NCI-H1694 (cell line): ENCODE measurements around the gene RAD51B.
"Not testable (repeated sequence)": the region's sequence is repeated elsewhere in the genome, so short reads cannot be mapped to it uniquely, and the experiment has no call there.

ENCODE experiments used
- DNase-seq: peaks from one replicate; lab custom pipeline; 2025; lab: John Stamatoyannopoulos, UW

Gene RAD51B

DNA sequence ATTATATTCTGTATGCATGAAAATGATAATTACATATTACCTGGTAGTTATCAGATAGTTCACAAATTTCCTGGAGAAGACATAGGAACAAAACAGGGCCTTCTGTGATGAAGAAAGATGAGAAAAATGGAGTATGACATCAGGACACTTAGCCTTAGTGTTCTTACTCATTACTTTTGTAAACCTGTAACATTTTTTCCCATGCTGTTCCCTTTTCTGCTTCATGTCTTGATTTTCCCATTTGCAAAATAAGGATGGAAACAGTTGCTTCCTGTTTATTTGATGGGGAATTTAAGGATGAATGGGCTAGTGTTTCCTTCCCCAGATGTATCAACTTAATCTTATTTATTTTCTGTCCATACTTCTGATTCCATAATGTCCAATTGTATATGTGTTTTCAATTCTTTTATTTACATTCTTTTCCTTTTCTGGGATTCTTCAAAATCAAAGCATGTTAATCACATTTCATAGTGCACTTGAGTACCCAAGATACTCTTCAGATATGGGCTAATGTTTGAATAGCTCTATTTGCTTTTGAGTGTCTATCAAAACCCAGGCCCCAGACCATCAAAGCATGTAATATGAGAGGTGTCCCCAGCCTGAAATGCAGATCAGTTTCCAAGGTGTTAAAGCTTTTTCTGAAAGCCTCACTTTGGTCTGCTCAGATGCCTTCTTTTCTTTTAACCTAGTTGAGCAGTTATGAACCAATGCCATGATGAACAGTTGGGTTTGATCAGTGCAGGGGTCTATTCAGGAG is 260.5 kb downstream of the RAD51B start:
- no peak for DNase-seq

DNA sequence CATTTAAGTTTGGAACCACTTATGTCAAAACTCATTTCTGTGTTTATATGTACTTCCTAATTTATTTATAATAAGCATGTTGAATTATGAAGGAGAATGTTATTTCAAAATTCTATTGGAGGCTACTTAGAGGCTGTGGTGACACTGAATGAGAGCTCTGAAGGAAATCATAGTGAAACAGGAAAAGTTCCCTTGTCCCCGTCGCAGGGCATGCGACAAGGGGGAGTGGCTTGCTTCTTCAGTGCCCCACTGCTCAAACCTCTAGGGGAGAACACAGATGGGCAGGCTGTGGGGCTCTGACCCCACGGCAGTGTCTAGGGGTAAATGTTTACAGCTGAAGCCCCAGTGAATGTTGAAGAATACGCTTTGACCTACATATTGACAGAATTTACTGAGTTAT is 261.9 kb downstream of the RAD51B start:
- DNase-seq: no peak

DNA sequence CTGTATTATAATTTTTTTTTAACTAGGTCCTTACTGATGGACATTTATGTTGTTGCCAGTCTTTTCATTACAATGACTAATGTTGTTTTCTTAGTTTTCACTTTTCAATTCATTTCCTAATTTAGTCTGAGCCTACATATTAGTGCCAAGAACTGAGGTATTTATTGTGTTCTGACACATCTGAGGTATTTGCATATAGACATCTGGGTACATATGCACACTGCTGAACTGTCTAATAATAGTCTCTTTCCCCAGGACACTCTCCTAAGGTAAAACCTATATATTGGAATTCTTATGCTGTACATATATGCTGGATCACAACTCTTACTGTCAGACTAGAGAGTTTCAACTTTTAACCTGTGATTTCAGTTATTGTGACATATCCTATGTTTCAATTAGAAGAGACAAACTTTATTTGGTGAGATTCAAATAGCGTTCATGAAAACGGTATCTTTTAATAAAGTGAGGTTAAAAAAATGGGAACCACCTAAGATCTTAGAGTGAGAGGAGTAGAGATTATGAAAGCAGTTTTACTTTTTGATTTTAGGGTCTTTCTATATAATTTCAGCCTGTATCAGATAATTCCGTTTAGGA is 263.2 kb downstream of the RAD51B start:
- no peak for DNase-seq

DNA sequence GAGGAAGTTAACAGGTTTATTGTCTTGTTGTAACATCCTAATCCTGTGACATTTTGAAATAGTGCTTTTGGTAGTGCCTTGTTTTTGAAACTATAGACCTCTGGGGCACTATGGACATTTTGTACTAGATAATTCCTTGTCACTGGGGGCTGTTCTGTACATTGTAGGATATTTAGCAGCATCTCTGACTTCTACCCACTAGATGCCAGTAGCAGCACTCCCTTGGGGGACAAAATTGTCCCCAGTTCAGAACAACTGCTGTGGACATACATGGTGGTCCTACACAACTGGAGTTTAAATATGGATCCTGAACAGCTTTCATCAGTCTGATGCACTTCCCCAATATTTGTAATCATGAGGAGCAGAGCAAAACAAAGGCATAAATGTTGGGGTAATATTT is 264.7 kb downstream of the RAD51B start:
- DNase-seq: no peak

DNA sequence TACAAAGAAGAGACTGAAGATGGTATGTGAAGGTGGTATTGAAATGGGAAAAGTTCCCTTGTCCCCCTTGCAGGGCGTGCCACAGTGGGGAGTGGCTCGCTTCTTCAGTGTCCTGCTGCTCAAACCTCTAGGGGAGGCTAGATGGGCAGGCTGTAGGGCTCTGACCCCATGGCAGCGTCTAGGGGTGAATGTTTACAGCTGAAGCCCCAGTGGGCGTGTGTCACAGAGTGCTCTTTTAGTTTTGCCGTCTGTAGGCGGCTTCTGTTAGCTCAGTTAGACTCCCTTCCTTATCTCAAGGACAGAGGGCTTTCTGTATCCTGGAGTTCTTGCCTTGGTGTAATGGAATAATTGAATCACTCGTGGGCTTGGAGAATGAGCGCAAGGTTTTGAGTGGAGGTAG is 266.2 kb downstream of the RAD51B start:
- no peak for DNase-seq

DNA sequence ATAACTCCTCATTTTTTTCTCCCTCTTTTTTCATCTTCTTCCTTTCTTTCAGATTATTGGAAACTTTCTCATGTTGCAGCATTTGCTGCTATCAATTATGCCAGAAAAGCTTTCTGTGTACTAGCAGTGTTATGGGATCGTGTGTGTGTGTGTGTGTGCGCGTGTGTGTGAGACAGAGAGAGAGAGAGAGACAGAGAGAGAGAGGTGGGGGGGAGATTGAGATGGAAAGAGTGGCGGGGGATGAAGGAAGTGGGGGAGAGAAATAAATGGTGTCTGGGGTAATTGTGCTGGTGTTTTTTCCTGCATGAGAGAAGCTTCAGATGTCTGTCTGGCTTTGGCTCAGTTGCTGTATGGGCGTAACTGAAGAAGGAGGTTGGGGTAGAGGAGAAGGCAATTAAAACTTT is 268.9 kb downstream of the RAD51B start:
- DNase-seq: peak; percentile 25

DNA sequence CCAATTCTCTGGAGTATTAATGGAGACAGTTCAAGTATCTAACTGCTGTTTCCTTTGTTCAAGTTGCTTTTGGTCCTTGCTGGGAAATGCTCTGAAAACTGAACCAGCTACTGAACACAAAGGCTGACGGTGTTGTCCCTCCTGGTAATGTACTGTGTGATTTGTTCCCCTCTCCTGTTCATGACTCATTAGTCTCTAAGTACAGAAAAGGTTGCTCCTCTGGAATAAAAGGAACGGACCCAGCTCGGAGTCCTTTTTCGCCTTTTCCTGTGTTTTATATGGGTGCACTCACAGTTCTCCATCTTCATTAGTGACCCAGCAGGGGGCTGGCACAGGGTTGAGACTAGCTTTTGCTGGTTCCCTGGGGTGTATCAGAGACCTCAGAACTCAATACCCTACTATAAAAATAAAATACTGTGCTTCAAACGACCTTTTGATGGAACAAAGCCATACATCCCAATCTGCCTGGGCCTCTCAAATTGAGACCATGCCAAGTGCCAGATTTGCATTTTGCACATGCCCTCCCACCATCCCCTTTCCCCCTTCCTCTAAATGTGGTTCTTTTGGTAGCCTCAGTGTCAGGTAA is 269.7 kb downstream of the RAD51B start:
- DNase-seq: peak; percentile 92

DNA sequence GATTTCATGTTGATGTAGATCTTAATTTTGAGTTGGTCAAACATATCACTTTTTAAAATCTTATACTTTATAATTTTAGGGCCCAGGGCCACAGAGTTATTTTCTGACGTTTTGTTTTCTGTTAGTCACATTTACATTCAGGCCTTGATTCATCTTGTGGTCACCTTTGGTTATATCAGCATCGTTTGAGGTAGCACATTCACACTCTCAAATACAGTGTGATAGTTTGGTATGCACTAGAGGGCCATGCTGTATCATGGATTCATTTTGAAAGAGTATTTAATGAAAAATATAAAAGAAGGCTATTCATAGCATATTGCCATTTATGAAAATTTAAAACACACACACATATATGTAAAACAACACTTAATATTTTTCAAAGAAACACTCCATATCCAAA is 274.6 kb downstream of the RAD51B start:
- DNase-seq: no peak

DNA sequence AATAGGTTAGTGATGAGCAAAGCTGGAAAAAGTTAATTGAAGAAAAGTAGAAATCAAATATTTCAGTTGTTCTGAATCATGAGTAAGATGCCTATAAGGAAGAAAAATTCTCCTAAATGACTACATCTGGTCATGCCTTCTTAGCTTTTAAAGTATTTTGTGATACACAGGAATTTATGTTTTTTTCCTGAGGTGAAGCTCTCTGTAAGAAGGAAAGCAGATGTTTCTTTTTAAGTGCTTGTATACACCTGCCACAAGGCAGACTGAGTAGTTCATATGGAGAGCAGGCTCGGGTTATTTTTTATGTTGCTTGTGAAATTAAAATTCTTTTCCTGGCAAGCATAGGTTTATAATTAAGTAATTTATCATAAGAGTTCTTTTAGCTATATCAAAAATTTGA is 275.2 kb downstream of the RAD51B start:
- no peak for DNase-seq

DNA sequence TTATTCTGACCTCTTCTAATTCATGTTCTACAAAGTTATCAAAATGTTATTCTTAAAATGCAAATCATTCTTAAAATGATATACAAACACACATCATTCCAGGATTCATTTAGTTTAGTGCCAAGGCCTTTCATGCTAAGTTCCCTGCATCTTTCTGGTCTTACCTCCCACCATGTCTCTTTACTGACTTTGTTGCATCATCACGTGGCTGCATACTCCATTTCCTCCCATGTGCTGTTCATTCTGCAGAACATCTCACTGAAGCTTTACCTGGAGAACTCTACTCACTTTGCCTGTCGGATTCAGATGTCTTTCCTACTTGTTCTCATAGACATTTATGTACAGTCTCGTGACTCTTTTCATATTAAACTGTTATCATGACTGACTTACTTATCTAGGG is 278.1 kb downstream of the RAD51B start:
- DNase-seq: no peak

DNA sequence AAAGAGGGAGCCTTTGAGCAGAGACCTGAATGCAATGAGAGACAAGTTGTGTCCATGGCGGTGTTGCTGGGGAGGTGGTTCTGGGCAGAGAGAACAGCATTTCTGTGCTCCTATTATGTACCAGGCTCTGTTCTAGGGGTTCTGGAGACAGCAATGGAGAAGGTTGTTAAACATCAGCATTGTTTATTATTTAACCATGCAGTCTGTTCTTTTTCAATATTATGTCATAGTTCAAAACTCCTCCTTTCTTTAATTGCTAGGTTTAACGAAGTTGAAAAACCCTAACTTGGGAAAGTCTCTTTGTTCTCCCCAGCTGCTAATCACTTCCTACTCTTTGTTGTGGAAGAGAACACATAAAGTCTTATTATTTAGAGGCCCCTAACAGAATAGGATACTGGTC is 279.3 kb downstream of the RAD51B start:
- no peak for DNase-seq

DNA sequence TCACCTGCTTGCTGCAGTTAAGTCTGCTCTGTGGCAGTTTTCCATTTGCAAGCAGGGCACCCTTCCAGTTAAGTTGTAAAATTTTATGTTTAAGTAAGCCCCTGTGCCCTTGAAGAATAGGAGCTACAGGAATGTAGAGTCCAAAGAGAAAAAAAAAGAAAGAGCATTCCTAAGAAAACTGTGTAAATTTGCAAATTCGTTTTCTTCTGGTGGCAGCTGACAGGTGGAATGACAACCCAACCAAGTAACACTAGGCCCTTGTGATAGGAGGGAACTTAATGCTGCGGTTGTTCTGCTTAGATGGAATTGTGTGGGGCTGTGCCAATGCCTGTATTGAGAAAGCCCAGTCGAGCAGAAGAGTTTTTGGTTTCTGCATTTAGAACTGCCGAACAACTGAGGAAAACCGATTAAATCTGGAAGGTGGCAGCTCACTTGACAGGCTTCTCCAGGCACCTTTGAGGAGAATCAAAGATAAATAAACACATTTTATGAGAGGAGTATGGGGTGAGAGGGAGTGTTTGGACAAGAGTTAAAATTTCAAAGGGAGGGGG is 280.0 kb downstream of the RAD51B start:
- DNase-seq: no peak

DNA sequence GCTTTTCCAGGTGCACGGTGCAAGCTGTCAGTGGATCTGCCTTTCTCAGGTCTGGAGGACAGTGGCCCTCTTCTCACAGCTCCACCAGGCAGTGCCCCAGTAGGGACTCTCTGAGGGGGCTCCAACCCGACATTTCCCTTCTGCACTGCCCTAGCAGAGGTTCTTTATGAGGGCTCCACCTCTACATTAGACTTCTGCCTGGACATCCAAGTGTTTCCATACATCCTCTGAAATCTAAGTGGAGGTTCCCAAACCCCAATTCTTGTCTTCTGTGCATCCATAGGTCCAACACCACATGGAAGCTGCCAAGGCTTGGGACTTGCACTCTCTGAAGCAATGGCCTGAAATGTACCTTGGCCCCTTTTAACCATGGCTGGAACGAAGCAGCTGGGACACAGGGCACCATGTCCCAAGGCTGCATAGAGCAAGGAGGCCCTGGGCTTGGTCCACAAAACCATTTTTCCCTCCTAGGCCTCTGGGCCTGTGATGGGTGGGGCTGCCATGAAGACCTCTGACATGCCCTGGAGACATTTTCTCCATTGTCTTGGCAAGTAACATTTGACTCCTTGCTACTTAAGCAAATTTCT is 282.2 kb downstream of the RAD51B start:
- not testable (repeated sequence) for DNase-seq

DNA sequence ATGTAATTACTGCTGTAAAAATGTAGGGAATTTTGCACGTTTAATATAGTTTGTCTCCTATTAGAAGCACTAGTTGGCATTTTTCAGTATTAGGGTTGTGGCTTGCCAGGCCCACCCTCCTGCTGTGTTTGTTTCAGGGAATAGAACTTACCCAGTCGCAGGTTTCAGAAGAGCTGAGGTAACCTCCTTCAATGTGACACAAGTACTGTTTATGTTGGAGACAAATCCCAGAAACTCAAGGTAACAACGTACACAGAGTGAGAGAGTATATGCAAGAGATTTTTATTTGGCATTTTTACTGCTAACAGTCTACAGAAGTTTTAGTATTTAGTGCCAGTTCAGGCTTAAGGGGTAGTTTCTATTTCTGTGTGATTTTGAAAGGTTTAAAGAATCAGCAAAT is 284.3 kb downstream of the RAD51B start:
- DNase-seq: no peak

DNA sequence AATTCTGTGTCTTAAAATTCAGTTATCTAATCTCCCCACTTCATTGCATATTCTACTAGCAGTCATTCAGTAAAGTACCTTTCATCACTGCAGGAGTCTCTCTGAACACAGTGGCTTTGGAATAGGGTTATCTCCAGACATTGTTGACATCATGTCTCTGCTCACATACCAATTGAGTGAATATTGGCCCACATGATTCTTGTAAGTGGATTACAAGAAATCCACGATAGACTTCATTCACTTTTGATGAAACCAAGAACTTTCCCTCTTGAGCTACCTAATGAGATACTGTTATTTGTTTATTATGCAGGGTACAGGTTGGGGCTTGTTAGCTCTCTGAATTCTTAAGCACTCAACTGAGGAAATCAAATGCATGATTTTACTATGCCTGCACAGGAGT is 284.9 kb downstream of the RAD51B start:
- DNase-seq: no peak

DNA sequence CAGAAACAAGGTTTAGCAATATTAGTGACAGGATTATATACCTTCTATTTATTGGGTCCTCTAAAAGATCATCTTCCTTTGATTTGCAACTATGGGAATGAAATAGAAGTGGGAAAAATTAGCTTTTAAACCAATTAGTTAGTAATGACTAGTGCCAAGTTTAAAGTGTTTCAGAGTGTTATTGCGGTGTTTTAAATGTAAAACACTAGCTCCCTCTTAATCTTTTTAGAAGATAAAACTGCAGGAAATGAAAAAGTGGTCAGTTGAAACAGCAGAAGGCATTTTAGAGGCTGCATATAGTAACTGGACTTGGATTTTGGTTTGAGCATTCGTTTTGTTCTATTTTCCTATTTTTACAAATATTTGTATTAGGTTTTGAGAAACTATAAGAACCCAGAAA is 286.2 kb downstream of the RAD51B start:
- DNase-seq: no peak

DNA sequence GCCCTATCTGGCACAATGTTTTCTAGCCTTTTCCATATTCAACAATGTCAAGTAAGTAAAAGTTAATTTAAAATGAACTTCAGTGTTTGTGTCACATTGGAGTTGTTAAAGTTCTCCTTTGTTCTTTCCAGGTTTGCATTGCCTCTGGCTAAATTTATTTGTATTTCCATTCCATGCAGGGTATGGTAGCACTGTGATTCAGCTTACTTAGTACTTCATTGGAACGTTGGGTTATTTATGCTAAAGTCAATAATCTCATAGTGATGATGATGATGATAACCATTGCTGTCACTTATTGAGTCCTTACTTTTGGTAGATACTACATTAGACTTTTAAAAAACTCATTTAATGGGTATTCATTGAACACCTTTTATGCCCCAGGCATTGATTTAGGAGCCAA is 286.9 kb downstream of the RAD51B start:
- no peak for DNase-seq

DNA sequence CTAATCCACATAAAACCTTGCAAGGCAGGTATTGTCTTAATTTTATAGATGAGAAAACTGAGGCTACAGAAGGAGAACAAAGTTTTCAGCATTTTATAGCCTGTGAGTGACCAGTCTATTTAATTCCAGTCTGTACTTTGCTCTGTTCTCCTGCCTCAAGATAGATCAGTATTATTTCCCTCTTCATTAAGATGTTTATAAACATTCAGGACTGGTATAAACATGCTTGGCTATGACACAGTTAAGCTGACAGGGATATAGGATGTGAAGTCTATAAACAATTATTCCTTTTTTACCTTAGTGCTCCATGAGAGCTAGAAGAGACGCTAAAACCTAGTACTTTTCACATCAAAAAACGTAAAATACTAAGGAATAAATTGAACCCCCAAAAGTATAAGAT is 287.3 kb downstream of the RAD51B start:
- no peak for DNase-seq

DNA sequence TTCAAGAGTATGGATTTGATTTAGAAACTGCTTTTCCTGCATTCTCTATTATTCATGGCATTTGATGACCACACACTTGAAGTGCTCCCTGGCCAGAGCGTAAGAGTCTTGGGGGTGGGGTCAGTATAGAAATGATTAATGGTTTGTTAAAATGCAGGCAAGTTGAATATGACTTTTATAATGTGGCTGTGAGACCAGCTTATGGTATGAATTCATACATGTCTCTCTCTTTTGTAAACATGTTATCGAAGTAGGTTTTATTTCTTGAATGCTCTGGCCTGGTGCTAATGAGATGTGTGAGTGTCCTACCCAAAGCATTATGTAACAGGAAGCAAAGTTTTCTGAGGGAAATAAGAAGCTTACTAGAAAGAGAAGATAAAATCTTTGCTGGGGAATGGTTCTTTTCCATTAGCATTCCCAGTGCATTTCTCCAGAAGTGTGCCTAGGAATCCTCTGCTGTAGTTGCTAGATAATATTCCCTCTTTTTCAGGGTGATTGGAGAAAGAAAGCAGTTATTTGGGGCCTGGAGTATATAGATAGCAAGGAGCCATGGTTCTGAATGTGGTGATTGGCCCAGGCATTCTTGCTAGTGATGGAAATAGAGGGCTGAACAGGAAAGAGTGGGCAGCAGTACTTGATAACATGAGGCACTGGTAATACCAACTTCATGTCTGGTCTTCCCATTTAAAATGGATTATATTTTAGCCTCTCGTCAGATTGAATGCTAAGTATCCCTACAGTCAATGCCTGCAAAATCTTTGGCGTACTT is 289.7 kb downstream of the RAD51B start:
- no peak for DNase-seq

DNA sequence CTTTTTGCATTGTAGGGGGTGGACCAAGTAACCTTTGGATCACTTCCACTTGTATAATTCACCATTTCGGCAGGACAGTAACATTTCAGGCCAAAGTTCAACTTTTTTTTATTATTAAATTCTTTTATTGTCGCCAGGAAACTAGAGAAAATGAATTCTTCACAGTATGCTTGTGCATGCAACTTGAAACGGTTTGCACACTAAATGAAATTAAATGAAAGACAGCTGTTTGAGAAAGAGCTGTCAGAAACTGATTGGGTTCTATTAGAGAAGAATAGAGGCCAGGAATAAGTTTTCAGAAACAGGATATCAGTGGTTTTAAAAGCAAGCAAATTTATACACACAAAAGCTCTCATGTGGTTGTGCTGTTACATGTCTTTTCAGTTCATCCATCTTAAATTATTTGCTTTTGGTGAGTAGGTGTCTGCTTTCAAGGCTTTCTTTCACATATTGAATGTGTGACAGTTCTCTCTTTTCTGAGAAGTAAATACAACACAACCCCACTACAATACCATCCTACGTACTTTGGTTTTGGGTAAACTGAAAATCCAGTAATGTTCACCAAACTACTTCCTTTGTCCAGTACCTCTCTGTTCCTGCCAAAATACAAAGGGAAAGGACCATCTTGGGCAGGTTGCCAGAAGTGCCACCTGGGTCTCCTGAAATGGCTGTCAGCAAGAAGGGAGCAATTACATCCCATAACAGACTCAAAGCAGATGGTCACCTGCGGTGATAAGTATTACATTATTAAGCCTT is 291.7 kb downstream of the RAD51B start:
- no peak for DNase-seq

DNA sequence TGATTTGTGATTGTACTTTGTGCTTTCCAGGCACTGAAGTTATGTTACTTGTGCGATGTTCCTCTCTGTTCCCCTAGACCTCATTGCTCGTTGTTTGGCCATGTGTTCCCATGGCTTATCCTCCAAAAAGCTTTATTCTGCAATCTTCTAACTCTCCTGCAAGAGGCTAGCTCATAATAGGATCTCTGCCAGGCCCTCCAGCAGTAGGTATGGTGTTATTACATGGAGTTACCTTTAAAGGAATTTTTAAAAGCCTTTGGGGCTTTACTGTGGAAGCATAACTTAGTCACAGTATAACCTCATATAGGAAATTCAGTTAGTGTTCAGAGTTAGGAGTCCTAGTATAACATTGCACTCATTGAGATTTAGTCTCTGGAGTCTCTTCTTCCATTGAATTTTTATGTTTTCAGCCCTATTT is 292.3 kb downstream of the RAD51B start:
- DNase-seq: no peak
